Subcutaneous adipose tissue (tissue), 4 donors: ENCODE results near the gene WDR26. TPM values are rescaled to one million over a fixed set of nuclear protein-coding genes. Genes with fewer than 3 reads are reported as not detected.

Experiments used
- CTCF ChIP-seq: fragments of 450-650 bp; IDR thresholded peaks from one replicate; pipeline ENCODE4 v1.5.1; 2016; ENCODE audit warnings: low read depth, mild to moderate bottlenecking, control low read depth, antibody characterized with exemption, moderate library complexity
- total RNA-seq, 4 donors: library from RNA; depleted of rRNA; stranded (reverse); fragments of >200 nt; gene quantifications; one replicate each; pipeline ENCODE4 v1.1.0, GENCODE V29; 2016

The WDR26 gene
- total RNA-seq, 4 donors from 2014 or later = 128 to 189 (median 140) TPM

GRCh38 chr1:224447971-224448370 is 13.4 kb upstream of the WDR26 start:
- TF ChIP-seq CTCF = no peak

- no peak for TF ChIP-seq CTCF
Observed at GRCh38 chr1:224447251-224447650, 12.7 kb upstream of the WDR26 start.

- TF ChIP-seq CTCF = no peak
Observed at GRCh38 chr1:224438989-224439388, 4.4 kb upstream of the WDR26 start.

GRCh38 chr1:224435999-224436398 is 1.4 kb upstream of the WDR26 start:
- no peak for TF ChIP-seq CTCF

GRCh38 chr1:224435318-224435763 is 744 bp upstream of the WDR26 start:
- TF ChIP-seq CTCF = no peak

- no peak for TF ChIP-seq CTCF
Observed at GRCh38 chr1:224433701-224434672, 610 bp downstream of the WDR26 start.

GRCh38 chr1:224433041-224433691 is 1.4 kb downstream of the WDR26 start:
- no peak for TF ChIP-seq CTCF
